ENCODE data around the gene SPTBN1.

SPTBN1 gene

DNA sequence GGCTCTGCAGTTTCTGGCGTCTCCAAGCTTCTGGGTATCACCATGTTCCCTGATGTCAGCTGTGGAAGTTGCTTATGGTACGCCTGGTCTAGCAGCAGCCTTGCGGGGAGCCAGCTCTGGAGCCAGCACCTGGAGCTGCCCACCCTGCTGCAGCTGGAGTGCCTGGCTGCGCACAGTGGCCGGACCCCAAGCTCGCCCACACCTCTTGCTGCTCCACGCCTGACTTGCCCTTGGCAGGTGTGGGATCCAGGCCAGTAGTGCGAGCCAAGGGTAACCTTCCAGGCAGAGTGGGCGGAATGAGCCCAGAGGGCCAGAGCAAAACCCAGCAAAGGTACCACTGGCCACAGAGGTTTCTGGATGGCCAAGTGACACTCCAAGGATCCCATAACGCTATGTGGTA is 254.1 kb downstream of the SPTBN1 start:
- H2AFZ ChIP-seq (ENCODE audit: low read length): no peak overlapping the region
- H3K27me3 ChIP-seq (ENCODE audit: control insufficient read depth in 3 of 3, insufficient read depth in 3 of 3, low read depth in 1 of 3, low read length in 3 of 3): peaks cover 0 to 41% (median 0%) of the 10 kb centered on the region in 3 experiments
- no CpG with 5 or more reads among the region's 10 CpGs for whole genome bisulfite sequencing, 2 donors (ENCODE audit: extremely low coverage in 2 of 2, insufficient read length in 2 of 2, insufficient replicate concordance in 1 of 2)

DNA sequence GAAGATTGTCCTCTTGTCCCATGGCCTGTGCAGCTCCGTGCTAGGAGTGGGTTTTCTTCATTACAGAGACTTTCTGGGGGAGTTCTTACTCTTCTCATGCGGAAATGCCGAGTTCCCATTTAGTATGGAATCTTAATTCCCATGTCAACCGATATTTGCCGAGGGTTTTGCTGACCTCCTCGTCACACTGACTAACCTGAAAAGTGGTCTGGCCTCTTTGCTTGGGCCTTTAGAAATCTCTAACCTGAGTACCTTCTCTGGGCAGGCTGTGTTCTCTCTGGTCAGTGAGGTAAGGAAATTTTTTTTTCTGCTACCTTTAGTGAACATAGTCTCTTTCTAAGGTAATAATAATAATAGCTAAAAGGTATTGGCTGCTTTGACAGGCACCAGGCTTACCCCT is 256.4 kb downstream of the SPTBN1 start:
- H3K27ac ChIP-seq (replicated peaks; ENCODE audit: low read length): no peak overlapping the region
- no peak overlapping the region for H2BK5ac ChIP-seq (ENCODE audit: low read length)
- no peaks in the 10 kb centered on the region for H3K4me1 ChIP-seq (ENCODE audit: control insufficient read depth in 2 of 2, insufficient read depth in 1 of 2, low read depth in 1 of 2, low read length in 2 of 2)
- no peak for DNase-seq (ENCODE audit: low spot score)
- H2AFZ ChIP-seq (ENCODE audit: low read length): no peak overlapping the region
- H3K4me3 ChIP-seq (ENCODE audit: low read length in 2 of 2): no peak overlapping the region
- no peak overlapping the region for H2BK15ac ChIP-seq (ENCODE audit: low read length)
- no peak overlapping the region for H3K9ac ChIP-seq (ENCODE audit: low read depth, low read length, poor library complexity)
- no peak overlapping the region for H2BK120ac ChIP-seq (ENCODE audit: low read depth, low read length)
- no peak overlapping the region for H4K8ac ChIP-seq (ENCODE audit: low read depth, low read length)
- no peak overlapping the region for H3K18ac ChIP-seq (ENCODE audit: low read length)
- H3K79me1 ChIP-seq (ENCODE audit: low read depth, low read length): no peaks in the 10 kb centered on the region
- no peak overlapping the region for H3K4me2 ChIP-seq (ENCODE audit: insufficient read depth, low read length, poor library complexity, severe bottlenecking)
- no CpG with 5 or more reads among the region's 6 CpGs for WGBS, 2 donors (ENCODE audit: extremely low coverage in 2 of 2, insufficient read length in 2 of 2, insufficient replicate concordance in 1 of 2)
- H3K36me3 ChIP-seq (replicated peaks in 1 of 2; ENCODE audit: control insufficient read depth in 2 of 2, insufficient read depth in 2 of 2, low read length in 2 of 2): no peaks in the 10 kb centered on the region
- H2AK5ac ChIP-seq (ENCODE audit: low read depth, low read length): no peak overlapping the region
- H3K9me3 ChIP-seq (replicated peaks in 1 of 2; ENCODE audit: control insufficient read depth in 2 of 2, insufficient read depth in 1 of 2, low read depth in 1 of 2, low read length in 2 of 2): no peaks in the 10 kb centered on the region
- H3K14ac ChIP-seq (ENCODE audit: low read length): no peak overlapping the region
- peaks cover 0 to 36% (median 0%) of the 10 kb centered on the region in 3 experiments for H3K27me3 ChIP-seq (ENCODE audit: control insufficient read depth in 3 of 3, insufficient read depth in 3 of 3, low read depth in 1 of 3, low read length in 3 of 3)
- no peak overlapping the region for H3K4ac ChIP-seq (ENCODE audit: low read length)
- no peak overlapping the region for H3K23ac ChIP-seq (ENCODE audit: low read depth, low read length, poor library complexity)
- no peak overlapping the region for H2BK12ac ChIP-seq (ENCODE audit: low read length)
- no peak overlapping the region for H4K91ac ChIP-seq (ENCODE audit: low read depth, low read length, poor library complexity)

More for the DNA sequence above, 254.1 kb downstream of the SPTBN1 start:
- H3K23ac ChIP-seq (ENCODE audit: low read depth, low read length, poor library complexity): no peak overlapping the region
- no peak overlapping the region for H3K9ac ChIP-seq (ENCODE audit: low read depth, low read length, poor library complexity)
- no peak overlapping the region for H3K4me2 ChIP-seq (ENCODE audit: insufficient read depth, low read length, poor library complexity, severe bottlenecking)
- no peak overlapping the region for H2AK5ac ChIP-seq (ENCODE audit: low read depth, low read length)
- H2BK12ac ChIP-seq (ENCODE audit: low read length): no peak overlapping the region
- DNase-seq (ENCODE audit: low spot score): no peak
- H3K14ac ChIP-seq (ENCODE audit: low read length): peak overlapping the region; percentile 40
- no peak overlapping the region for H4K91ac ChIP-seq (ENCODE audit: low read depth, low read length, poor library complexity)
- no peak overlapping the region for H2BK5ac ChIP-seq (ENCODE audit: low read length)
- H3K18ac ChIP-seq (ENCODE audit: low read length): peak overlapping the region; percentile 76
- H3K79me1 ChIP-seq (ENCODE audit: low read depth, low read length): no peaks in the 10 kb centered on the region
- H3K27ac ChIP-seq (replicated peaks; ENCODE audit: low read length): no peak overlapping the region
- H3K36me3 ChIP-seq (replicated peaks in 1 of 2; ENCODE audit: control insufficient read depth in 2 of 2, insufficient read depth in 2 of 2, low read length in 2 of 2): no peaks in the 10 kb centered on the region
- H2BK15ac ChIP-seq (ENCODE audit: low read length): no peak overlapping the region
- no peak overlapping the region for H2BK120ac ChIP-seq (ENCODE audit: low read depth, low read length)
- H3K4me3 ChIP-seq (ENCODE audit: low read length in 2 of 2): no peak overlapping the region
- no peaks in the 10 kb centered on the region for H3K9me3 ChIP-seq (replicated peaks in 1 of 2; ENCODE audit: control insufficient read depth in 2 of 2, insufficient read depth in 1 of 2, low read depth in 1 of 2, low read length in 2 of 2)
- no peak overlapping the region for H4K8ac ChIP-seq (ENCODE audit: low read depth, low read length)
- H3K4ac ChIP-seq (ENCODE audit: low read length): no peak overlapping the region
- no peaks in the 10 kb centered on the region for H3K4me1 ChIP-seq (ENCODE audit: control insufficient read depth in 2 of 2, insufficient read depth in 1 of 2, low read depth in 1 of 2, low read length in 2 of 2)

GRCh38 chr2:54714996-54715395 is 258.9 kb downstream of the SPTBN1 start:
- H3K9me3 ChIP-seq (replicated peaks in 1 of 2; ENCODE audit: control insufficient read depth in 2 of 2, insufficient read depth in 1 of 2, low read depth in 1 of 2, low read length in 2 of 2): no peaks in the 10 kb centered on the region
- no peaks in the 10 kb centered on the region for H3K79me1 ChIP-seq (ENCODE audit: low read depth, low read length)
- H3K4ac ChIP-seq (ENCODE audit: low read length): no peak overlapping the region
- no peak overlapping the region for H3K27ac ChIP-seq (replicated peaks; ENCODE audit: low read length)
- H2BK12ac ChIP-seq (ENCODE audit: low read length): no peak overlapping the region
- no peak overlapping the region for H2BK5ac ChIP-seq (ENCODE audit: low read length)
- no peak overlapping the region for H2BK120ac ChIP-seq (ENCODE audit: low read depth, low read length)
- no peak overlapping the region for H2AK5ac ChIP-seq (ENCODE audit: low read depth, low read length)
- WGBS, 2 donors (ENCODE audit: extremely low coverage in 2 of 2, insufficient read length in 2 of 2, insufficient replicate concordance in 1 of 2): no CpG with 5 or more reads among the region's 4 CpGs
- H3K27me3 ChIP-seq (ENCODE audit: control insufficient read depth in 3 of 3, insufficient read depth in 3 of 3, low read depth in 1 of 3, low read length in 3 of 3): peaks cover 0 to 29% (median 0%) of the 10 kb centered on the region in 3 experiments
- H3K4me2 ChIP-seq (ENCODE audit: insufficient read depth, low read length, poor library complexity, severe bottlenecking): no peak overlapping the region
- H3K36me3 ChIP-seq (replicated peaks in 1 of 2; ENCODE audit: control insufficient read depth in 2 of 2, insufficient read depth in 2 of 2, low read length in 2 of 2): no peaks in the 10 kb centered on the region
- no peak overlapping the region for H3K18ac ChIP-seq (ENCODE audit: low read length)
- H3K9ac ChIP-seq (ENCODE audit: low read depth, low read length, poor library complexity): no peak overlapping the region
- H3K4me3 ChIP-seq (ENCODE audit: low read length in 2 of 2): no peak overlapping the region
- no peak overlapping the region for H4K8ac ChIP-seq (ENCODE audit: low read depth, low read length)
- no peak overlapping the region for H3K14ac ChIP-seq (ENCODE audit: low read length)
- no peak overlapping the region for H3K23ac ChIP-seq (ENCODE audit: low read depth, low read length, poor library complexity)
- H2AFZ ChIP-seq (ENCODE audit: low read length): no peak overlapping the region
- H2BK15ac ChIP-seq (ENCODE audit: low read length): no peak overlapping the region
- no peak overlapping the region for H4K91ac ChIP-seq (ENCODE audit: low read depth, low read length, poor library complexity)
- H3K4me1 ChIP-seq (ENCODE audit: control insufficient read depth in 2 of 2, insufficient read depth in 1 of 2, low read depth in 1 of 2, low read length in 2 of 2): no peaks in the 10 kb centered on the region
- DNase-seq (ENCODE audit: low spot score): no peak

- Histone ChIP-seq H3K36me3 (replicated peaks in 1 of 2; ENCODE audit: control insufficient read depth in 2 of 2, insufficient read depth in 2 of 2, low read length in 2 of 2) (no peaks in the 10 kb centered on the region), H2BK5ac (ENCODE audit: low read length) (no peak overlapping the region), H3K9me3 (replicated peaks in 1 of 2; ENCODE audit: control insufficient read depth in 2 of 2, insufficient read depth in 1 of 2, low read depth in 1 of 2, low read length in 2 of 2) (no peaks in the 10 kb centered on the region), H2BK12ac (ENCODE audit: low read length) (no peak overlapping the region), H3K27ac (replicated peaks; ENCODE audit: low read length) (no peak overlapping the region), H3K23ac (ENCODE audit: low read depth, low read length, poor library complexity) (no peak overlapping the region), H3K27me3 (ENCODE audit: control insufficient read depth in 3 of 3, insufficient read depth in 3 of 3, low read depth in 1 of 3, low read length in 3 of 3) (peaks cover 0 to 39% (median 0%) of the 10 kb centered on the region in 3 experiments), H2BK120ac (ENCODE audit: low read depth, low read length) (no peak overlapping the region), H3K79me1 (ENCODE audit: low read depth, low read length) (no peaks in the 10 kb centered on the region), H2AFZ (ENCODE audit: low read length) (no peak overlapping the region), H2AK5ac (ENCODE audit: low read depth, low read length) (no peak overlapping the region), H3K14ac (ENCODE audit: low read length) (no peak overlapping the region), H3K4me1 (ENCODE audit: control insufficient read depth in 2 of 2, insufficient read depth in 1 of 2, low read depth in 1 of 2, low read length in 2 of 2) (no peaks in the 10 kb centered on the region), H2BK15ac (ENCODE audit: low read length) (no peak overlapping the region), H4K91ac (ENCODE audit: low read depth, low read length, poor library complexity) (no peak overlapping the region), H3K18ac (ENCODE audit: low read length) (no peak overlapping the region), H3K4ac (ENCODE audit: low read length) (no peak overlapping the region), H3K4me2 (ENCODE audit: insufficient read depth, low read length, poor library complexity, severe bottlenecking) (no peak overlapping the region), H4K8ac (ENCODE audit: low read depth, low read length) (no peak overlapping the region), H3K9ac (ENCODE audit: low read depth, low read length, poor library complexity) (no peak overlapping the region), H3K4me3 (ENCODE audit: low read length in 2 of 2) (no peak overlapping the region)
- DNase-seq (ENCODE audit: low spot score): no peak
Measured at GRCh38 chr2:54716375-54716774, 260.2 kb downstream of the SPTBN1 start.
